GM18498 (cell line): ENCODE measurements around the gene TPM2.

ENCODE experiments used
- ATAC-seq: cut with Tn5 transposase; IDR thresholded peaks from one replicate; pipeline ENCODE4 v1.9.1; 2021; ENCODE audit warnings: mild to moderate bottlenecking, moderate library complexity; ENCODE audit not compliant: unreplicated experiment

TPM2 gene

DNA sequence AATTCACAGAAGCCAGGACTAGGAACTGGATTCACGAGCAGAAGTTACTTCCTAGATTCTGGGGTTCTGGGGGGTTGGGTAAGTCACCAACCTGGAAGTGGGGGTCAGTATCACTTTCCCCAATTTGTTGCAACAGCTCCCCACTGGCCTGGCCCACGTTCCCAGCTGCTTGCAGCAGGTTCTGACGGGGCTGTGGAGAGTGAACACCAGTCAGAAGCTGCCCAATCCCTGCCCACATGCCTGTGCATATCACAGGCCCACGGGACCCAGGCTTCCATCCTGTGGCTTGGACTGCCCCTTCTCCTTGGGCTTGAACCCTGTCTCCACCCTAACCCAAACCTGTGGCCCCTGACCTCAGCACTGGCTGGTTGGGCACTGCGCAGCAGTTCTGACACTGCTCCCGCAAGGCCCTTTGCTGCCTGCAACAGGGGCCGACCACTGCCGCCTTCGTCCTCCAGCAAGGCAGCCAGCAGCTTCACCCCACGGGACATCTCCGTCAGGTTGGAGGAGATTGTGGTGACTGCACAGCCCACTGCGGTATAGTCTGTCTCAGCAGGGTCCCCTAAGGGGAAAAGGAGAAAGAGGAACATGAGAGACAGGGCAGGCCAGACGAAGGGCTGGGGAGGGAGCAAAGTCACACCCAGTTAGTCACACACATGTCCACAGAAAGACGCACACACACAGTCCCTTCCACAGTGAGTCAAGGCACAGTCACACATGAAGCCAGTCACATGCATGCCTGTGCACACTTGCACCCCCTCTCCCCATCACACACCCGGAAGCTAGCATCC, 29.2 kb upstream of the TPM2 start:
- ATAC-seq = no peak

DNA sequence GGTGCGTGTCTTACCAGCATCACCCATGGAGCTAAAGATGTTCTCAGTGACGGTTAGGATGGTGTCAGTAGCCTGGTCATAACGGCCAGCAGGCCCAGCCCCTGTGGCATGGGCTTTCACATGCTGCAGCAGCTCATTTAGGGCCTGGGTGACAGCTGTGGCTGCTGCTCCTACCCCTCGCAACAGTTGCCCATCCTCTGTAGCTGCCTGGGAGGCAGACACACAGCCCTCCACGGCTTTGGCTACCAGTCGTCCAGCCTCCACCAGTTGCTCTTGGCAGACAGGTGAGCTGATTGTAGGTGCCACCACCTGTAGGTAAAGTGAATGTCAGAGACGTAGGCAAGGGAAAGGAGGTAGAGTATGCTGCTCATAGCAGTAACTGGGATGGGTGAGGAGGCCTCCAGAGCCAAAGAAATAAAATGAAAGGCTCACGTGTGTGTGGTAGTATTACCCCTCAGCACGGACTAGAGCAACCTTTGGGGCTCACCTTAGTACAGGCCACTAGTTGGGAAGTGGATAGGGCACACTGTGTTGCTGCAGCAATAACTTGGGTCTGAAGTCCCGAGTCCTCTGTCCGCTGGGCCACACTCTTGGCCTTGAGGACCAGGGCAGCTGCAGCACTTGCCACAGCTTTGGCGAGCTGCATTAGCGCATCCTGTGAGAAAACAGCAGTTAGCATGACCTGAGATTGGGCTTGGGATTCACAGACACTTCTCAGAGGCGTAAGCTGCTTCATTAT, 27.6 kb upstream of the TPM2 start:
- ATAC-seq = no peak

DNA sequence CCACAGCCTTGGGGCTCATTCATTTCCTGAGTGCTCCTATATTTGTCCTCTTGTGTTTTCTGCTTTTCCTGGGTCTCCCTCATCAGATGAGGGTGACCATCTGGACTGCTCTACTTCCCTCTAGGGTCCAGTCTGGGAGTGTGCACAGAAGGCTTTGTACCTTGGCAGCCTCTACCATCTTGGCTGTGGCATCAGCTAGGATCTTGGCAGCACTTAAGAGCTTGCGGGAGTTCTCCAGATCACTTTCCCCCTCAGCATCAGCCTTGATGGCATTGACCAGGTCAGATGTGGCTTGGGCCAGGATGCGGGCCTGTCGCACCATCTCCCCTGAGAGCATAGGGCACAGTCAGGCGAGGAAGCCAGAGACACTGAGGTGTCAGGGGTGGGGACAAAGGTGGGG, 26.5 kb upstream of the TPM2 start:
- no peak for ATAC-seq

DNA sequence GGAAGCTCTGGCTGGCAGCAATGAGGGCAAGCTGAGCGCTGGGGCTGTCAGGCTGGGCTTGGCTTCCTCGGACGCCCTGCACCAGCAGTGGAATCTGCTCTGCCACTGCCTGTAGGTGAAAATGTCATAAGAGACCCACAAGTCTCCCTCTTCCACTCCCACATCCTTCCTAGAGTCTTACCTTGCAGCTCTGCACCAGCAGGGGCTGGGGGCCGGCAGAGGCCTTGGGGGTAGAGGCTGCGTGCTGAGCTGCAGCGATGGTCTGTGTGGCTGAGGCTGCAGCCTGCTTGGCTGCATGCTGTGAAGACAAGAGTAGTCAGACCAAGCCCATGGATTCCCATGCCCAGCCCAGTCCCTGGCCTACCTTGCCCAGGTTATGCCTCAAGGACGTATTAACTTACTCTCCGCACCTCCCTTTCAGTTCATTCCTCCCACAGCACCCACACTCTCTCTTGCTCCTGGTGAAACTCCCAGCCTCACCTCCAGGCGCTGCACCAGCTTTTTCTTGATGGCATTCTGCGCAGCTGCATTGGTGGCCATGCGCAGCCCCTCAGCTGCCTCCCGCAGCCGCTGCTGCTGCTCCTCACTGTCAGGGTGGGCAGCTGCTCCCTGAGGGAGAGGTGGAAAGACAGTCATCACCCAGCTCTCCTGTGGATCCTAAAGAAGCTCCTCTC, 25.0 kb upstream of the TPM2 start:
- no peak for ATAC-seq

DNA sequence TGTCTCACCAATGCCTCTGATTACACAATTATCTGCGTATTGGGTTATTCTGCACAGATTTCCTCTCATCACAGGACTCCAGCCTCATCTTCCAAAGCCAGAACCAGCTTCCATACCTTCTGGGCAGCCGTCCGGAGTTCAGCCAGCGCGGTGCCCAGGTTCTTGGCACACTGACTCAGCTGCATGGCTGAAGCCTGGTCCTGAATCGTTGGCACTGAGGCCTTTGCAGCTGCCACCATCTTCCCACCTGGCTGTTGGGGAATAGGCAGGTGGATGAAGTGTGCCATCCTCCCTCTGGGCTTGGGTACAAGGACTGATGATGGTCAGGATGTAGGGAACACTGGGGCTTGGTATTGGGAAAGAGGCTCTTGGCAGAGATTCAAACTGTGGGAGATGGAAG, 24.4 kb upstream of the TPM2 start:
- no peak for ATAC-seq

DNA sequence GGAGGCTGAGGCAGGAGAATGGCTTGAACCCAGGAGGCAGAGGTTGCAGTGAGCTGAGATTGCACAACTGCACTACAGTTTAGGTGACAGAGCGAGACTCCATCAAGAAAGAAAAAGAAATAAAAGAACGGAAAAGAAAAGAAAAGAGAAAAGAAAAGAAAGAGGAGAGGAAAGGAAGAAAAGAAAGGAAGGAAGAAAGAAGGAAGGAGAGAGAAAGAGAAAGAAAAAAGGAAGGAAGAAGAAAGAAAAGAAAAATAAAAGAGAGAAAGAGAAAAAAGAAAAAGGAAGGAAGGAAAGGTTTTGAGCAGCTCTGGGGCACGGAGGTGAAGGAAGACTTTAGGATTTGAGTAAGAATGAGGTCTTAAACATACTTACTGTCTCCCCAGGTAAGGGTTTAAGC, 23.9 kb upstream of the TPM2 start:
- no peak for ATAC-seq

DNA sequence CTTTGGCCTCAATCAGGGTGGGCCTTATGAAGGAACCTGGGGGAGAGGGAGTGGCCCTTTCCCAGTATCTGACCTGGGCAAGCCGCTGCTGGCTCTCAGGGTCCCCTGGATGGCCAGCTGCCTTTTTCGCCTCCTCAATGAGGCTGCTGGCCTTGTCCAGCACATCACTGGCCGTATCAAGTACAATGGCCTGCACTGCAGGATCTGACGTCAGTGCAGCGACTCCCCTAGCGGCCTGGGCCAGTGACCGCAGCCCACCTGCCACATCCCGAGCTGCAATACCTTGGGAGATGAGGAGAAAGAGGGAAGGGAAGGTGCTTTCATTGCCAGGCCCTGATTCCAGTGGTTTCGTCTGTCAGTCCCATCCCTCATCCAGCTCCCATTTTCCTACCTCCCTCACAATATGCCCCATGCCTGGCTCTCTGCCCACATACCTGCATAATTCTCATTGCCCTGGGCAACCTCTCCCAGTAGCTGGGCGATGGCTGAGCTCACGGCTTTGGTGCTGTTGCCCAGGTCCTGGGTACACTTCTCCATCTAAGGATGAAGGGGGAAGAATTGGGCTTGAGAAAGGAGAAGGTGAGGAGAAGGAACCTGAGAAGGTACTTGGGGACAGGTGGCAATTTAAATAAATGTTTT, 23.2 kb upstream of the TPM2 start:
- no peak for ATAC-seq

DNA sequence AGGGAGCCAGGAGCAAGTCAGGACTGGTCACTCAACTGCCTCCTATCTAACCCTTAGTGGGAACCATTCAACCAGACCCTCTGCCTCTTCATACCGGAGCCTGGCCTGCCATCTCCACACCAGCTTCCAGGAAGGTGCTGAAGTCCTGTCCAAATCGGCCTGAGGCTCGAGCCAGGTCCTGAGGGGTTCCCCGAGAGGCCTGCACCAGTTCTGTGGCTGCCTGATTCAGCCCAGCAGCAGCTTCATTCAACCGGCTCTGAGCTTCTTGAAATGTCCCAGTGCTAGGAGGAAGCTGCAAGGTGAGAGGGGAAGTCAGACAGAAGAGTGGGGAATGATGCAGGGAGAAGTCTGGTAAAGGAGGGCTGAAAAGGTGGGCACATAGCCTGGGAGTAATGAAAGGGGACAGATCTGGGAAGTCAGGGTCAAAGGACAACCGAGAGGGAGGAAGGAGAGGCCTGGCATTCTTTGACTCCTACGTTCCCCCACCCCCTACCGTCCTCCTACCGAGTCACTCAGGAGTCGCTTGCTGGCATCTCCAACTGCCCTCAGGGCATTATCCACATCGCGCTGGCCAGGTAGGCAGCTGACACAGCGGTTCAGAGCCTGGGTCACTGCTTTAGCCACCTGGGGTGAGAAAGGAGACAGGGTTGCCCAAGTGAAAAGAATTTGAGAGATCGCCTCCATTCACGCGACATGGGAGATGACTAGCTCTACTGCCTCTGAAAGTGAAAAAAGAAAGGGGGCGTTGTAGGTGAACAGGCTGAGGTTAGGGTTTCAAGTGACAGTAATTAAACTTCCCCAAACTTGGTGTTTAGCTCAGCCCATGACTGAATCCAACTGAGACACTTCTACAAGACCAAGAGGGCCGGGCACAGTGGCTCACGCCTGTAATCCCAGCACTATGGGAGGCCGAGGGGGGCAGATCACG, 22.0 kb upstream of the TPM2 start:
- ATAC-seq = peak; percentile 65

DNA sequence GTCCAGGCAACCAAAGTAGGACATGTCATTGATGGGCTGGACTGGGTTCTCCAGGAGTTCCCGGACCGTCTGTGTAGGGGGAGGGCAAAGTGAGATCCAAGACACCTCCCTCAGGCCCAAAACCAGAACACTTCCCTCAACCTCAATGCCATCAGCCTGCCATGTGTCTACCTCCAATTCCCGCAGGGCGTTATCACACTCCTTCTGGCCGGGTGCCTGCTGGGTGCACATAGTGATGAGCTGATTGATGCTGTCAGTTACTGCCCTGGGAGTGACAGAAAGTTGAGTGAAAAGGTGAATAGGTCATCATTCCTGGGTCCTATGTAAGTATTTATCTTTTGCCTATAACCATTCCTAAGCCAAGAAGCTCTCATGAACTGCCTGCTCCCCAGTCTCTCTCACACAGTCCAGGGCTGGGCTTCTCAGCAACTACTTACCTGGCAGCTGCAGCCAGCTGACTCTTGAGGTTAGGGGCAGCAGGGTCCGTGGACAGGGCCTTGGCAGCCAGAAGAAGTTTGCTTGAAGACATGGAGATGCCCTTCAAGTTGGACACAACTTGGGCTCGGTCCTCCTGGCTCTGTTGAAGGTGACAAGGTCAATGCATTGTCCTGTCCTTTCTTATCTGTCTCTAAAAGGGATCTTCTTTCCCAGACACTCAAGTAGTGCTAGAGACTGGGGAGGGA, 21.2 kb upstream of the TPM2 start:
- no peak for ATAC-seq

DNA sequence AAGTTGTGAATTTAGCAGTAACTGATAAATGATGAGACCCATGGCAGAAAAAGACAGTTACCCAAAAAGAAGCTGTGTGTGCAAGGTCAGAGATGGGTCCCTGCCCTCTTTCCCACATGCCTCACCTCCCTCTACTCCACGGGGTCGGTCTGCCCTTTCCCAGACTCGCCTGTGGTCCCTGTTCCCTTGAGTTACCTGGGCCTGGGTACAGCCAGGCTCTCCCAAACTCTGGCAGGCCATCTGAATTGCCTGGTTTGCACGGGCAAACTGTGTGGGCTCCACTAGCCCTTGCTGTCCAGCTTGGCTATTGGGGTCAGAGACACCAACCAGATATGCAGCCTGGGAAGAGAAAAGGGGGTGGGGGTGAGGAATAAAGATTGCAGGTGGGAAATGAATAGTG, 18.4 kb upstream of the TPM2 start:
- no peak for ATAC-seq

DNA sequence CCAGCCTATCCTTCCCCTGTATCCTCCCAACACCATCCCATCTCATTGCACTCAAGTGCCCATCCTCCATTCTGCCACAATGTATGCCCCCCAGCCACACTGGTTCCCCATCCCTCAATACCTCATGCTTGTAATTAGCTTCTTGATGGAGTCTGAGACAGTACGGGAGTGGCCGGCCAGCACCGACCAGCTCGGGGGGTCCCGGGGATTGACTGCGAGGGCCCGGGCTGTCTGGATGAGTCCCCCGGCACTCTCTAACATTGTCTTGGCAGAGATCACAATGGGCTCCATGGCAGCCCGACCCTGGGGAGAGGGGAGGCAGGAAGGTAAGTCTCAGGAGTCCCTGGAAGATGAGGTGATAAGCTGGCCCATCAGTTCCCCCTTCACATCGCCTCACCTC, 17.2 kb upstream of the TPM2 start:
- no peak for ATAC-seq

DNA sequence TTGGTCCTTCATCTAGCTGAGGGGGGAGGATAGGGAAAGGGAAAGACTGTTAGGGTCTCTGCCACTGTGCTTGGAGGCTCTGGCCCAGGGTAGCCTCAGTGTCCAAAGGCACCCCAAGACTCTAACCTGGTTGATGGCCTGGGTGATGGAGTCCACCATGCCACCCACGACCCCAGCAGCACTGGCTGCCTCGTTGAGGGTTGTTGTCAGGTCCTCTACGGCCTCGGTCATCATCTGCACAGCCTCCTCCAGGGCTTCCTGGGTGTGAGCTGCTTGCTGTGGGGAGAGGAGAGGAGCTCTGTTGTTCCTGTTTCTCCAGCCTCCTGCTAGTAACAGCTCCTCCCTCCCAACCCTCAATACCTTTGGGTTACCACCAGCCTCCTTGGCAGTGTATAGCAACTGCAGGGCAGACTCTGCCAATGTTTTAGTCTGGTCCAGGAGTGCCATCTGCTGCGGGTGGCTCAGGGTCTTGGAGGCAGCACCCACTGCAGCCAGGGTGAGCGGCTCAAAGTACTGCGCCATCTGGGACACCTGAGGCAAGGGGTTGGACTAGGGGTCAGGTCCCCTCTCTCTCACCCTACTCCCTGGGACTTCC, 16.2 kb upstream of the TPM2 start:
- no peak for ATAC-seq

DNA sequence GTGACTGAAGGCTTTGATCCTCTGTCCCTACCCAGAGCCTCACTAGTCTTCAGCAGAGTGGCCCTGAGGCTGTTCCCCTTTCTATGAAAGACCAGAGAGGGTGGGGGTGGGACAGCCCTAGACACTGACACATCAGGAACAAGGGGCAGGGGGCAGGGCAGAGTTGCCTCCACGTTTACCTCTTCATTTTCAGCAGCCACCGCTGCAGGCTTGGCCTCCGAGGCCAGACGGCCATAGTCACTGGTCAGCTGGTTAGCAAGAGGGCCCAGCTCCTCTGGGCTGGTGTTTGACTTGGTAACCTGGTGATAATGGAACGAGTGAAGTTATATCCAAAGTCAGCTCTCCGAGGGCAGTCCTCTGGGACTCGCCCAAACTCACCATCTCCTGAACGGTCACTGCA, 15.6 kb upstream of the TPM2 start:
- no peak for ATAC-seq

DNA sequence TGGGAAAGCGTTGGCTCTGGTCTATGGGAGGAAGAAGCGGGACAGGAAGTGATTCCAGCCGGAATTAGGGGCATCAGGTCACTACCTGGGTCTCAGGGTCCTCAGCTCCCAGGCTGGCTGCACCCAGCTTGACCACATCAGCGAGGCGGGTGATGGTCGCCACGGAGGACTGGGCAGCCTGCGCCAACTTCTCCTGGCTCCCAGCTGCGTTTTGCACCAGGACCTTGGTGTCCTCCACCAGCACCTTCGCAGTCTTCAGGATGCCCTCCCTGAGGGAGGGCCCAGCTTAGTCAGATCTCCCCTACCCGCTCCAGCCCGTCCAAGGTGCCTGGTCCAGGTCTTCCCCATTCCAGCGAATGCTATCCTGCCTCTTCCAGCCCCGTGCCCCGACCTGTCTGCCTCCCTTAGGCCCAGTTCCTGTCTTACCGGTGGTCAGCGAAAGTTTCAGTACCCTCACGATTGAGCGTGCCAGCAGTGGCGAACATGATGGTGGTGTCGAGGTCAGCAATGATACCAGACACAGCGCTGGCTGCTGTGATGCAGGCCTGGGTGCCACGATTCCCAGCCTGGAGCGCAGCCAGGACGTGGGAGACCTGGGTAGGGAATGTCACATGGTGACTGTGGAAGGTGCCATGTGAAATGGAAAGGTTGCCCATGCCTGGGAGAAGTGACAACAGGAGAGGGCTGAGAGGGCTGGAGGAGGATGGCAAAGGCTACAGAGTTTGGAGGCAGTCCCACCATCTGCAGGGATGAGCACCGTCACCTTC, 14.4 kb upstream of the TPM2 start:
- ATAC-seq = no peak

DNA sequence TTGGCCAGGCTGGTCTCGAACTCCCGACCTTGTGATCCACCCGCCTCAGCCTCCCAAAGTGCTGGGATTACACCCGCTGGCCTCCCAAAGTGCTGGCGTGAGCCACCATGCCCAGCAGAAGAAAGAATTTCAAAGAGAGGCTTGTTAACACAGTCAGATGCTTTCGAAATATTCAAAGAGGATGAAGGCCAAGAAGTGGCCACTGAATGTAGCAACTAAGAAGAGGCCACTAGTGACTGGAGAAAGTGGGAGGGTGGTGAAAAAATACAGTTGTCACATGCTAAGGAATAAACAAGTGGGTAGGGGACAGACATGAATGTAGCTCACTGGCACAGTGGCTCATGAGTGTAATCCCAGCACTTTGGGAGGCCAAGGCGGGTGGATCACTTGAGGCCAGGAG, 13.0 kb upstream of the TPM2 start:
- ATAC-seq = no peak

DNA sequence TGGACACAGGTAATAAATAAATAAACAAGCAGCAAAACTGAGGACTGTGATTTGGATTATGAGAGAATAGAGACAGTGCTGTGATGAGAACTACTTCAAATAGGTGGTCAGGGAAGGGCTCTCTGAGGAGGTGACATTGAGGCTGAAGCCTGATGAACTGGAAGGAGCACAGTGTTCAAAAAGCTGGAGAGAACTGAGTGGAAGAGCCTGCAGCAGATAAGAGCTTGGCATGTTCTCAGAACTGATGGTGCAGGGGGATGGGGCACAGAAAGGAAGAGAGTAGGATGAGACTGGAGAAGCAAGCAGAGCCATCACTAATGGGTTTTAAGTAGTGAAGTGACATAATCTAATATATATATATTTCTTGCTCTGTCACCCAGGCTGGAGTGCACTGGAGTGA, 11.2 kb upstream of the TPM2 start:
- no peak for ATAC-seq

DNA sequence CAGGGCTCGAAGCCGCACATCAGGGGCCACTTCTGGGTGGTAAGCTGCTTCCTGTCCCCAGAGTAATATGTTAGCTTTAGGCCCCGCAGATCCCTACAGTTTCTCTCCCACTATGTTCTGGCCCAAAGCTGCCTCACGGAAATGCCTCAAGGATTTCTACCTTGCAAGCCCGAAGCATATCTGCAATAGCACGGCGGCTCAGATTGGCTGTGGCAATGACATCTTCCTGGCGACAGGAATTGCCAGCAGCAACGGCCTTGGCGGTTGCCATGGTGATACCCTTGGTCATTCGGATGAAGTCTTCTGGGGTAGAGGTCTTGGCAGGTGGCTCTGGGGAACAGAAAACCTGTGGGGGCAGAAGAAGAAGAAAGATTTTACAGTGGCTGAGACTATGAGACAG, 10.3 kb upstream of the TPM2 start:
- ATAC-seq = no peak

DNA sequence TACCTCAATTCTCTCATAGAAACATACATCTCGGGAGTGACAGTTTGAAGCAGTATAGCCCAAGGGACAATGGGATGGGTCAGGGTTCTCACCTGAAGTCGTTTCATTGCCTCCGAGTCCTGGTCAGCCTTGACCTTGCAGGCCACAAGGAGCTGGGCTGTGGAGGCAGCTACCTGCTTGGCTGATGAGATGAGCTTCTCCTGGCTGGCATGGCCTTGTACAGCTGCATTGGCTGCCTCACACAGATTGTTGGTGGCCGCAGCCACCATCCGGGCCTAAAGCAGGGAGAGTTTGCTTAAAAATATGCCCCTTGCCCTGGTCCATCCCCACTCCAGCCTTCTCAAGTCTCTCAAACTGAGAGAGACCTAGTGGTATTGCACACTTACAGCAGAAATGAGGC, 8.5 kb upstream of the TPM2 start:
- no peak for ATAC-seq

DNA sequence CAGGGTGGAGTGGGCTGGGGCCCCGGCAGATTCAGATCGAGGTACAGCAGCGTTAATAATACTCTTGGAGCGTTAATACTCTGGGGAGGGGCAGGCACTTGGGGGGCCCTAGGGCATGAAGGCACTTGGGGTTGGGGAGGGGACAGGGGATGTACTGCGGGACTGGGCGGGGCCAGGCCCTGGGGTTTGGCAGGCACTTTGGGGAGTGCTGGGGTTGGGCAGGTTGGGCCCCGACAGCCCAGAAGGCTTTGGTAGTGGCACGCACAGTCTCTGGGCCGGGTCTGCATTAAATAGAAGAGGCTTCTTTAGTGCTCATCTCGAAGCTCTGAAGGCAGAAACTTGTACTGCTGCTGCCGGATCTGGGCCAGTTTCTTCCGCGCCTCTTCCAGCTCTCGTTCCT, 7.8 kb upstream of the TPM2 start:
- no peak for ATAC-seq
